Stimulated activated naive CD8-positive, alpha-beta T cell treated with anti-CD3 and anti-CD28 coated beads, Interleukin-15, Interleukin-2, amounts not matched to agents 100 U/mL and 50 U/mL, for 24 hours (primary cell): ENCODE measurements around the gene PLCL1.

Experiments
- ATAC-seq: fragments of 150-1000 bp; cut with Tn5 transposase; one replicate; pipeline ENCODE4 v1.10.0; 2021
- DNase-seq: peaks from one replicate; pipeline ENCODE4 v3.0.0; 2021

The PLCL1 gene

DNA sequence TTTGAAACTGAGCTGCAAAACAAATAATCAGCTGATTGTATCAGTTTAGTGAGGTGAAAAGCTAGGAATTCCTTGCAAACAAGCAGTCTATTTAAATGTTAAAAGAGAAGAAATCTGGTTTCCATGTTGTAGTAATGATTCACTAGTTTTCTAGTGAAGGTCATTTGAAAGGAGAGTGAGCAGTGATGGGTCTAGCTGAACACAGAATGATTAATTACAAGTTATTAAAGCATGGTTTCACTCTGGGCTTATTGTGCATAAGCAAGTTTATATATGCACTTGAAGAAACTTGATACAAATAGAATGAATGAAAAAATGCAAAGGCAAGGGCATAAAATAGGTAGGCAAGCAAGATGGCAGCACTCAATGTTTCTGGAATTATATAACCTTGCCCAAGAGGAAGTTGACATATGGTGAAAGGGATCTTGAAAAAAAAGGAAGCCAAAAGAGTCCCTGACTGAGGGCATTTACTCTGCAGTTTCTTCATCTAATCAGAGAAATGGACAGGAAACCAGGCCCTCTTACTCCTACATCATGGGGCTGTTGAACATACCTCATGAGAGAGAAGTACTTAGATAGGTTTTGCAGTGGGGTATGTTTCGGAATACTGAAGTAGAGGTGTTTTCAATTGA lies 53.2 kb downstream of the PLCL1 start:
- ATAC-seq (no peak), DNase-seq (no peak)

DNA sequence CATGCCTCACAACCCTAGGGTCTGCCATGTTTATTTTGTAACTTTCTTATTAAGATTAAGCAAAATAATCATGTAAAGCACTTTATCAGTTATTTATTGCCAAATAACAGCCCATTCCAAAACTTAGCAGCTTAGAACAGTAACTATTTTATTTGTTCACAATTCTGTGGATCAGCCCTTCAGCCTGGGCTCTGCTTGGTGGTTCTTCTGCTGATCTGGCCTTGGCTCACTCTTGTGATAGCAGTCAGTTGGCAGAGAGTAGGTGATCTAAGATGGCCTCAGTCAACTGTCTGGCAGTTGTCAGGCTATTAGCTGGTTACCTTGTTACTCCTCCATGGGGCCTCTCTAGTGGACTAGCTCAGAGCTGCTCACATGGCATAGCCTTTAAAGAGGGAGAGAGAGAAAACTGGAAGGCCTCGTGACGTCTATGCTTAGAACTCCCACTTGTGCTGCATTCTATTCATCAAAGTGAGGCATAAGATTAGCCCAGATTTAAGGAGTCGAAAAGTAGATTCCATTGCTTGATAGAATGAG lies 54.3 kb downstream of the PLCL1 start:
- DNase-seq, result no peak
- ATAC-seq, result no peak

DNA sequence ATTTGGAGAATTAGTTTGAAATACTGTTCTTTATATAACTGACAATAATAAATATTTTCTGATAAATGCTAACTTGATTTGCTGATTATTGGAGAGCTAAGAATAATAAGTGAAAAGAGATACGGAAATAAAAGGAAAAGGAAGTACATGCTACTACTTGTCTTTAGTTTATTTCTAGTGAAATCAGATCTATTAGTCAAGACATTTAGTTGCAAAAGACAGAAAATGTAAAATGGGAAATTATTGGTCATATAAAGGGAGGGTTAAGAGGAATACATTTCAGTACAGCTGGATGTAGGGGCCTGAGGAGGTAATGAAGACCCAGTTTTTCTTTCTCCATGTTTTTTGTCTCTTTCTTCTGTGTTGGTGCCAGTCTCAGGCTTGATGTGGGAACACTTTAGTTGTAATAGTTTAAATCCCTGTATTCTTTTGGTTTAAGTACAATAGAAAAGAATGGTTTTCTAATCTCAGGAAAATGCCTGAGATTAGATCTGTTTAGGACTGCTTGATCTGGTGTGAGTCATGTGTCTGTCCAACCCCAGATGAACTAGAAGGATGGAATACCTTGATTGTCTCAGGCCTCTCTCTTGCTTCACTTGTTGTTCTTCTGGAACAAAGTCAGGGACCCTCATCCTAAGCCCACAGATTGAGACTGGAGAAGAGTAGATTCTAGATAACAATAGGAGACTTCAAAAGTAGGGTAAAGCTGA lies 58.0 kb downstream of the PLCL1 start:
- DNase-seq, result no peak
- ATAC-seq, result no peak

DNA sequence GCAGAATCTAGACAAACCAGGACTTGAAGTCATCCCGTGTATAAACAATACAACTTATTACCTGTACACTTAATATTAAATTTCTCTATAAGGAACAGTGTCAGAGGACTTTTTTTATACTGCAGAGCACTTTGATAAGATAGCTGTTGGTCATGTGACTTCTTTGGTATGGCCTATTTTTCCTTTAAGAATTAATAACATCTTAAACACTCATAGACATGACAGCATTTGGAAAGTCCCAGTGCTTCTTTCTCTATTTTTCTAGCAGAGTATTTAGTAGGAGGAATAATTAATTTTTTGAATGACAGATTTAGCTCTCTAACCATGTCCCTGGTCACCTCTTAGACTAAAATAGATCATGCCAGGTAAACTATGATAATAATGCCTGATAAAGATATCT lies 59.4 kb downstream of the PLCL1 start:
- DNase-seq (no peak), ATAC-seq (no peak)

DNA sequence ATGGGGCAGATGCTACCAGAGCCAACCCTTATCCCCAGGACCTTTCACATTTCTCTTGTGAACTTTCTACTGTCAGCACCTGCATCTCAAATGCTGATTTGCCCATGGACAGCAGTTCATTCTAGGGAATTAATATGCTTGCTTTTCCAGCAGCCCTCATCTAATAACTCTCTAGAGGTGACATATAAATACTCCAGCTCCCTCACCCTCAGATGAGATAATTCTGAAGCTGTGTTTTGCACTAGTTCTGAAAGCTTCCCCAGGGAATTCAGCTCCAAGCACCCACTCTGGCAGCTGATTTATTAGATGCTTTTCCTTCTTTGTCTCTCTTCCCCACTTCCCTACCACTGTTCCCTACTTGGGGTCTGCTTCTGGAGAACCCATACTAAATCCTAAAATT lies 62.1 kb downstream of the PLCL1 start:
- DNase-seq (no peak), ATAC-seq (no peak)

DNA sequence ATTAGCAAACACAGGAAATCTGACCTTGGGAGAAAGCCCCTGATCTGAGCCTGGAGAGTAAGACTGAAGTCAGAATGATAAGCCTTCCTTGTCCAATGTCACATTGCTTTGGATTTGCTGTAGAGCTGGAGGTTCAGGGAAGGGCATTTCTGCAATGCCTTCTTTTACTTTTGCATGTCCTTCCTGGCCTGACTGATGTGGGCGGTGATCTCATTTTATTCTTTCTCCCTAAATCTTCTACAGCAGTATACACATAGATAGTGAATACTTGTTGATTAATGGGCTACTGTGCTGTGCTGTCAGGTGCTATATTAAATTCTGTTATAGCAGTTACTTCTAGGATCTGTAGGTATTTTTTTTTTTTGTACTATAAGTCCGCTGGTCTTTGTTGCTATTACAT lies 62.6 kb downstream of the PLCL1 start:
- no peak for ATAC-seq
- no peak for DNase-seq

DNA sequence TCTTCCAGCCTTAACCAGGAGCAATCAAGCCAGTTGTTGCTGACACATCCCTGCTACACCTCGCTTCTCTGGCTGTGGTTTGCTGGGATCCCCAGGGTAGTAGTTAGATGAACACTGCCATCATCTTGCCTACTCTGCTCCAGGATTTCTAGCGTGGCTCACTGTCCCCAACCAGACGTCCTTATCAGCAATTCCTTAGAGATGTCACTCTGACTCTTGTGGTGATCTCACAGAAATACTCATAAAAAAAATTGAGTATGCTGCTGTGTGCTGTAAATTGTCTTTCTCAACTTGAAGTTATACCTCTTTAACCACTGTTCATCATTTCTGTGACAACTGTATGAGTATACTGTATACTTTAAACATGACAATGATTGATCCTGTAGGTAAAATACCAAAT lies 63.2 kb downstream of the PLCL1 start:
- DNase-seq (no peak), ATAC-seq (no peak)

DNA sequence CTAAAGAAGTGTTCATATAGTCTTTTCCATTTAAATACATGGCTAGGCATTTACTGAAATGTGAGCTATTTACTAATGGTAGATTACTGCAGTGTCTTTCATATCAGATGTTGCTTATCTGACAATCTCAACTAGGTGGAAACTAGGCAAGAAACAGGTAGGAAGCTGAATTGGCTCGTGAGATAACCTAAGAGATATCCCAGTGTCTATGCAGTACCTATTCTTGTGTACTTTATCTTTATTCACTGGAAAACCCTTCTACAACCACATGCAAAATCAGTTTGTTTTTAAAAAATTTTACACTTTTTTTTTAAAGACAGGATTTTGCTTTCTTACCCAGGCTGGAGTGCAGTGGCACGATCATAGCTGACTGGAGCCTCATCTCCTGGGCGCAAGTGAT lies 63.8 kb downstream of the PLCL1 start:
- ATAC-seq, result no peak
- no peak for DNase-seq

DNA sequence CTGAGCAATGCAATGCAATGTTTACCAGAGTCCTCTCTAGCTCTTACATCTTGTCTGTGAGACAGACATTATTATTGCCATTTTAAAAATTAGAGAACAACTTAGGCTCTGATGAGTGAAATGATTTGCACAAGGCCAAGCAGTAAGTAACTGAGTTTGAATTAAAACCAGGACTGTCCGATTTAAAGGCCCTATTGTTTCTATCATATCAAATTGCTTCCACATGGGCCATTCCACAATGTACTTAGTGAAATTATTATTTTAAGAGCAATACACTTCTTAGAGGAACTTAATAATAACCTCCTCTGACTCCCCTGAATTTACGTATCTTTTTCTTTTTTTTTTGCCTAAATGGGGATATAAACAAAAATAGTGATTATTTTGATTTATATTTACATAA lies 64.6 kb downstream of the PLCL1 start:
- ATAC-seq (no peak), DNase-seq (no peak)

DNA sequence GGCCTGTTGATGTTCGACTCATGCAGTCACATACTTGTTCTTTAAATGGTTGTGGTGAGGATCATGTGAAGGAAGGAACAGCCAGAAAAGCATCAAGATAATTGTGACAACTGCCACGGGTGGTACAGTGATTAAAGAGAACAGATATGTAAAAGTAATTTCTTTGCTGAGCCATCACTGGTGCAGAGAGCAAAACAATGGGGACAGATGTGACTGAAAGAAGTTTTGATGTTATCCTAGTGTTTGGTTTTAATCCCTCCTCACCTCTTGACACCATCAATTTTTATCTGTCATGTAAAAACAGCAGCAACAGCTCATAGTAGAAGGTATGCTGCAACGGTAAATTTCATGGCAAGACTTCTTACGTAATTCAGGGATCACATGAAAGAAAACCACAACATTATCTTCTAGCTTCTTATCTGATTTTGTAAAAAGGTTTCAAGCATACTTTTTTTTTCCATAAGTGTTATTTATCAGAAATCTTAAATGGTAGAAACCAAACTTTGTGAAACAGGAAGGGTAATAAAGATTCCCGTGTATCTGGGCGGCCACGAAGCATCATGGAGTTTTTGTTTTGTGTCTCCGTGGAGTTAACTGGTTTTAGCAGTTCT lies 65.2 kb downstream of the PLCL1 start:
- peak; percentile 48 for ATAC-seq

DNA sequence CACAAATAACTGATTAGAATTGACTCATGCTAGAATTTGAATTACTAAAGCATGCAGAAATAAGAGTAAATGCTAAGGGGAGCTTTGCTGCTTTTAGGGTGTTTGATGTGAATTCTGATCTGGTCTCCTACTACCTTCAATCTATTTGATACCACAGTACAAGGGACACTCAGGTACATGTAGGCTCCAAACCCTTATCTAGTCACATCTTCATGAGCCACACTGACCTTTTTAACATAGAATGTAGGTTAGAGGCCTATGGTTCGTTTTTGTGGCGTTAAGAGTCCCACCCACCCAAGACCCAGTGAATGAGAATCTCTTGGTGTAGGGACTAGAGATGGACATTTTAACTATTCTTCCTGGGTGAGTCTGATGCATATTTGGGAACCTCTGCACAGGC lies 65.7 kb downstream of the PLCL1 start:
- peak; percentile 64 for ATAC-seq
- no peak for DNase-seq

More for the DNA sequence above, 65.2 kb downstream of the PLCL1 start:
- no peak for DNase-seq

DNA sequence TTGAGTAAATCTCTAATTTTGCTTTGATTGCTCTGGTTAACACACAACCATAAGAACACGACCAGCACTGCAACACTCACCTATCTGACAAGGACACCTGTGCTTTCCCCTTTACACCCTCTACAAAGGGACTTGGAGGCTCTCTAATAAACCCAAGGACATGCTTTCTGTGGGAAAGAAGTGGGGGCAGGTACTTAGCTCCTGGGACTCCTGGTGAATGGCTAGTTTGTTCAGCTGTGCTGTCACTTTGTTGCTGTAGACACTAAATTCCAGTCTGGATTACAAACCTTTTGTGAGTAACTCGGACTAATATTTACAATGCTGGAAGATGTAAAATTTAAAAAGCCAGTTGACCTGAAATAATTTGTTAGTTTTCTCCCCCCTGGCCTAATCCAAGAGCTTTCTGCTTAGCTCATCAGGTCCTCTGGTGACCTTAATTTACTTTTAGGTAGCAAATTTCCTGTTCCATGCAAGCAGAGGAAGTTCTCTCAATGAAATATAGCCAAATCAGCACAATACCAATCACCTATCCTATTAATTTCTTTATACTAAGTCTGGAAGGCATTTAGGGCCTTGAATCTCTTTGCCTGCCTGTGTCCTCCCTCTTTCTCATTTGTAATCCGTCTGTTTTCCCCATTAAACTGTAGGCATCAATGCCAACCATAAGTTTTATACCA lies 67.5 kb downstream of the PLCL1 start:
- ATAC-seq, result no peak

DNA sequence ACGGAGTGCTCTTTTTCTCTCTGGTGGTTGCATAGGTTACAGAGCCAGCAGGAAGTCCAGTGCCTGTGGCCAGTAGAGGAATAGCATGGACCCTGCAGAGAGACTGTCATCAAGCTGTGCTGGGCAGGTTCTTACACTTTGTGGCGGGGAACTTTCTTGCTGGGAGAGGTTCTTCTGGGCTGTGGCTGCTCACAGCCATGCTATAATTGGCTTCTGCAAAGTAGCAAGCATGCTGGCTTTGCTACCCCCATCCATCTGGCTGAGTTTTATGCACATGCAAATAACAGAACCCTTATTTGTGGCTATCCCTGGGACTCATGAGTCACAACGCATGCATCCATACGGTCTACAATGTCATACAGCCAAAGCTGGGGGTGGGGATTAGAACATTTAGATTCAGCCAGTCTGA lies 68.9 kb downstream of the PLCL1 start:
- DNase-seq (no peak), ATAC-seq (peak; percentile 58)

More for the DNA sequence above, 67.5 kb downstream of the PLCL1 start:
- DNase-seq, result no peak

DNA sequence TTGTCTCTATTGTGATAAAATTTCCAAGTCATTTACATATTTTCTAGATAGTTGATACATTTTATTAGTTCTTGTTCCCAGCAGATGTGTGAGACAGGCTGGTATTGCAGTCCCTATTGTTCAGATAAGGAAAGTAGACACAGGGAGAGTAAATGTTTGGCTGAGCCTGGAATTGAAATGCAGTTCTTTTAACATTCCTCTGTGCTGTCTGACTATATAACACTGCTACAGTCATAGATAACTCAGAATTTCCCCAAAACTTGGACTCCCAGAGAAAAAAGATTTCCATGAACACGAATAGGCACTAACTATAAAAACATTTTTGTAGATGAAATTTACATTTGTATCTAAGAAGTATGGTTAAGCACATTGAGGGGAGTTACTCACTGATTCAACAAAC lies 71.4 kb downstream of the PLCL1 start:
- DNase-seq, result no peak
- no peak for ATAC-seq

DNA sequence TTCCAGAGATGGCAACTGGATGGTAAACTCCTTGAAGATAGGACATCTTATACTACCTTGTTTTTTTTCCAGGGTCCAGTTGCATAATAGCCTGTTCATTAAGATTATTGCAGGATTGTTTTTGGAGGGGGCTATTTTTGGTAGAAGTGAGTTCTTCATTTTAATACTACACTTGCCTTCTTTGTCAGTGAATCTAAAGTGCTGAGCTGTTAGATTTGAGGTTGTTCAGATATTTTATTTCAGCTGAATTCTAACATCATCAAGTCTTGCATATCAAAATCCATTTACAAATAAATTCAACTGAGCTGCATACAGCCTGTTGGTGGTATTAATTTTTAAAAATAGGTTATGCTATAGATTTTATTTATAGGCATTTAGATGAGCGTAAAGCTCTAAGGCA lies 72.1 kb downstream of the PLCL1 start:
- no peak for DNase-seq

DNA sequence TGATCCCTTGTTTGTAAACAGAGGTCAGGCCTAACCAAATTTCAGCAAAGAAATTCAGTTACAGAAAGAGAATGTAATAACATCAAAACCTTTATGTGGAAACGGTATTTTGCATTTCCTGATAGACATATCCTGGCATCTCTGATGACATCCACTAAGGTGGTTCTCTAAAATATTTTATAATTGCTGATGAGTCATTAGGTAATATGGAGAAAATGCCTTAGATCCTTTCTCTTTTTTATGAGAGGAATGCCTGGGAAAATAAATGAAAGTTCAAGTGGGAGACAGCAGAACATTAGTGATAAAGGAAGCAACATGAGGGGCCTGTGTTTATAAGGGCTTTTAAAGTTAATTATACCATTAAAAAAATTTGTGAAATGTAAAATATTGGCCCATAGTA lies 72.6 kb downstream of the PLCL1 start:
- no peak for DNase-seq
- no peak for ATAC-seq

More for the DNA sequence above, 72.1 kb downstream of the PLCL1 start:
- ATAC-seq, result no peak

DNA sequence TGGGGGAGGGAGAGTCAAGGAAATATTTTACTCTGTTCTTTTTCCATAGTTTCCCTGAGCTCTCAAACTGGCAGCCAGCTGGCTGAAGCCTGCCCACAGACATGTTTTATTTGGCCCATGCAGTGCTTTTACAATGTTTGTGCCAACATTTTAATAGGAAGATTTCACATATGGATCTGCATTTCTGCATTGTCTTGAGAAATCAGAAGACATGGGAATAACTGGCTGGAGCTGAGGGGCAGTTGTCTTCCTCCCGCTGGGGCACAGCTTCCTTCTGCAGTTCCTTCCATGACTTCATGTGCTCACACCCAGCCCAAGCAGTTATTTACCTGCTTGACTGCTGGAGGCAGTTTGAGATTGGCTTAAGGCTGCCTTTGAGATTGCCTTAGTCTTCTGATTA lies 74.4 kb downstream of the PLCL1 start:
- ATAC-seq (no peak), DNase-seq (no peak)

DNA sequence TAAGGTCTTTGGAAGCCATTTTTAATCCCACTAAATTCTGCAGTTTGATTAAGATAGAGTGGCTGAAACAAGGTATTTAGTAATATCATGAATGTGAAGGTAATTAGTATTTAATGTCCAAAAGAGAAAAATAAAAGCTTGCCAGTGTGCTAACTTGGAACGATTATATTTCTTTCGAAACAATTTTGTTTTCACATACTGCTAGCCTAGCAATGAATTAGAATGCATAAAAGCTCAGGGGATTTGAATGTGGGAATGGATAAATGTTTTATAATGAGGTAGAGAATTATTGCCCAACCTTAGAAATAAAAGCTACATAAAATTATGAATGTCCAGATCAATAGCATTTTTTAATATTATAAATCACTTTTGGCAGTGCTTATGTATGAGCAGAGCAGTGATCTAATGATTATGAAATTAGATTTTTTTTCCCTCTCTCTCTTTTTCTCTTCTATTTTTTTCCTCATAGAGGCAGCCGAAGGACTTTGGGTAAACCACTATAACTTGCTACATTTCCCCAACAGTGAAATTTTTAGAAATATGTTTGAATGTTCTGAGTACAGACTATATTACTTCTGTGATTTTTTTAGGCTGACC lies 75.5 kb downstream of the PLCL1 start:
- ATAC-seq, result no peak
- no peak for DNase-seq

DNA sequence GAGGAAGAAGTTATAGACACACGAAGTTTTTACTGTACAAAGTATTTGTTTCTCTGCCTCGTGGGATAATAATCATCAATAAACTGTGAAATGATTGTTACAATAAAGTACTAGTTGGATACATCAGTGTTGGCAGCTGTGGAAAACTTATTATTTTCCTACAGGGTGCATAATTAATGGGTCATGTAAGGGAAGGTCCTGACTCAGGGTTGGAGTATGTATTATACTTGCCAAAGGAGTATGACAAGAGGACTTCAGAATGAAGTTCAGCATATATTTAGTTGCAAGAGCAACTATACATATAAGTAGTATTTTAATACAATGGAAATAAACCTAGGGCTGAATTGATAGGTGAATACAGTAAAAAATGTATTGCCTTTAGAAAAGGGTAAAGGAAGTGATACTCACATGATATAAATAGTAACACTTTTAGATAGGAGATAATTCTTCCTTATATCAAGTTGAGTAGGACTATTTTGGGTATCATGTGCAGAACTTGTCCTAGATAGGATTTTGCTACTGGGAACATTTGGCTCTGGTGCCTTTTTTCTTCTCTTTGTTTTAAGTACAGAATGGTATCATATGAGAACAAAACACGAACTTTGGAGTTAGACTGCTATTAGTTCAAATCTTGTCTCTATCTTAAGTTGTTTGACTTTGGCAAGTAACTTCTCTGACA lies 79.1 kb downstream of the PLCL1 start:
- no peak for ATAC-seq
- no peak for DNase-seq

DNA sequence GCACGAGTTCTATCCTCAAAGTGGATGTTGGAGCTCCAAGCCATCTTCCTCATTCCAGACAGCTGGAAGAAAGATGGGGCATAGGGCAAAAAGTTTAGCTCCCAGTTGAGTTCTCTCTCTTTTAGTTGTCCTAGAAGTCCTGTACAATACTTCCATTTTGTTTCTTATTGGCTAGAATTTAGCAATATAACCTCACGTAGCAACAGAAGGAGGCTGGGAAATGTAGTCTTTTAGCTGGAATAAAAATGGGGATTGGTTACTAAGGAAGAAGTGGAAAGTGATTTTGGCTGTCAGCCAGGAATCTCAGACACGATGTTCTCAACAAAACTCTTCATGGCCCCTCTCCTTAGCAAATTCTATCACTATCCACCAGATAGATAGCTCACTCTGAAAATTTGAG lies 79.9 kb downstream of the PLCL1 start:
- ATAC-seq (no peak), DNase-seq (no peak)

DNA sequence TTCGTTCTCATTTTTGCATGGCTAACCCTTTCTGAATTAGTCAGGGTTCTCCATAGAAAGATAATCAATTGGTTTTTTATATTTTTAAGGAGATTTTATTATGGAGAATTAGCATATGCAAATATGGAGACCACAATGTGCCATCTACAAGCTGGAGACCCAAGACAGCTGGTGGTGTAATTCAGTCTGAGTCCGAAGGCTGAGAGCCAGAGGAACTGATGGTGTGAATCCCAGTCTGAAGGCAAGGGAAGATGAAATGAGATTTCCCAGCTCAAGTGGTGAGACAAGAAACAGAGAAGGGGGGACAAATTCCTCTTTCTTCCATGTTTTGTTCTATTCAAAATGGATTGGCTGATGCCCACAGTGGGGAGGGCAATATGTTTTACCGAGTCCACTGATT lies 80.7 kb downstream of the PLCL1 start:
- DNase-seq, result no peak
- no peak for ATAC-seq

DNA sequence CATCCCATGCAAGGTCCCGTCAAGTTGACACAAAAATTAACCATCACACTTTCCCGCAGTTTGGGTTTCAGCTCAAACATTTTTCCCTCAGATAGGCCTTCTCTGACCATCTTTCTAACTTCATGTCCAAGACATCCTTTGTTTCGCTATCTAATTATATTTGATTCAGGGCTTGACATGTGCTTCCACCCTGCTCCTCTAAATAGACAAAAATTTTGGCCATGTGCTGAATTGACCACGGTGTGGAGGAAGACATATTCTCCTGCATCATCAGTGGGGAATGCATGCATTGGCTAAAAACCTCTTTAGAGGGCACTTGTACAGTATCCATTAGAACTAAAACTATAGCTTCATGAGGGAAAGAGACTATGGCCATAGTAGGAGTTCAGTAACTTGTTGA lies 81.2 kb downstream of the PLCL1 start:
- no peak for ATAC-seq
- no peak for DNase-seq
